ENCODE data around the gene ZNF343.

GRCh38 chr20:2449386-2449785 is 59.3 kb downstream of the ZNF343 start:
- TF ChIP-seq POLR2AphosphoS5 (IDR thresholded peaks at IDR 0.05; ENCODE audit: insufficient read depth in 1 of 2, low read depth in 1 of 2) (no peak), CTCF (IDR thresholded peaks at IDR 0.05) (no peak)

Data from vagina (tissue), 2 donors.